ENCODE results near the gene MVP. TPM values are rescaled to one million over a fixed set of nuclear protein-coding genes. Genes with fewer than 3 reads are reported as not detected.

Gene MVP
- polyA plus RNA-seq, 1 donor: 128 TPM

GRCh38 chr16:29804455-29805231 lies 15.6 kb upstream of the MVP start:
- H3K36me3 ChIP-seq (ENCODE audit: control insufficient read depth, insufficient read depth, low read length): peaks cover 49% of the 10 kb centered on the region
- no peak for DNase-seq

GRCh38 chr16:29805232-29806098 lies 14.8 kb upstream of the MVP start:
- no peaks in the 10 kb centered on the region for H3K27me3 ChIP-seq (ENCODE audit: control insufficient read depth, insufficient read depth, low read length)
- peak overlapping the region; percentile 68 for H3K4me3 ChIP-seq (ENCODE audit: low read length)
- peaks cover 35% of the 10 kb centered on the region for H3K4me1 ChIP-seq (ENCODE audit: control insufficient read depth, insufficient read depth, low read length)
- H3K36me3 ChIP-seq (ENCODE audit: control insufficient read depth, insufficient read depth, low read length): peaks cover 51% of the 10 kb centered on the region
- peak; percentile 97 to 98 for DNase-seq
- no peaks in the 10 kb centered on the region for H3K9me3 ChIP-seq (ENCODE audit: control insufficient read depth, low read depth, low read length)
- H3K27ac ChIP-seq (ENCODE audit: low read length): peak overlapping the region; percentile 83
- no CpG with 5 or more reads among the region's 103 CpGs for WGBS (ENCODE audit: insufficient coverage, low lambda C conversion rate)

More at GRCh38 chr16:29804455-29805231, 15.6 kb upstream of the MVP start:
- Histone ChIP-seq H3K27me3 (ENCODE audit: control insufficient read depth, insufficient read depth, low read length) (no peaks in the 10 kb centered on the region), H3K27ac (ENCODE audit: low read length) (peak overlapping the region; percentile 83), H3K9me3 (ENCODE audit: control insufficient read depth, low read depth, low read length) (no peaks in the 10 kb centered on the region), H3K4me3 (ENCODE audit: low read length) (peak overlapping the region; percentile 68), H3K4me1 (ENCODE audit: control insufficient read depth, insufficient read depth, low read length) (peaks cover 27% of the 10 kb centered on the region)
- WGBS (ENCODE audit: insufficient coverage, low lambda C conversion rate): 69% methylated on average over 2 of the region's 26 CpGs

GRCh38 chr16:29806099-29806579 lies 14.1 kb upstream of the MVP start, which contains the start of gene MAZ:
Gene MAZ, plus strand, starts transcription at chr16:29806529. Its CDS starts 173 bp downstream, at chr16:29806702.
- DNase-seq: peak in 1 of 2 donors; percentile 86
- H3K4me3 ChIP-seq (ENCODE audit: low read length): peak within 1 kb of the TSS; percentile 72
- peak within 1 kb of the TSS; percentile 86 for H3K27ac ChIP-seq (ENCODE audit: low read length)
- WGBS (ENCODE audit: insufficient coverage, low lambda C conversion rate): no CpG with 5 or more reads among the region's 67 CpGs
- no peaks in the 10 kb centered on the region for H3K27me3 ChIP-seq (ENCODE audit: control insufficient read depth, insufficient read depth, low read length)
- no peaks in the 10 kb centered on the region for H3K9me3 ChIP-seq (ENCODE audit: control insufficient read depth, low read depth, low read length)
- H3K4me1 ChIP-seq (ENCODE audit: control insufficient read depth, insufficient read depth, low read length): peaks cover 40% of the 10 kb centered on the region
- peaks cover 46% of the 10 kb centered on the region for H3K36me3 ChIP-seq (ENCODE audit: control insufficient read depth, insufficient read depth, low read length)

GRCh38 chr16:29806641-29807425 lies 13.4 kb upstream of the MVP start:
- Histone ChIP-seq H3K27ac (ENCODE audit: low read length) (peak overlapping the region; percentile 86), H3K36me3 (ENCODE audit: control insufficient read depth, insufficient read depth, low read length) (peaks cover 40% of the 10 kb centered on the region), H3K27me3 (ENCODE audit: control insufficient read depth, insufficient read depth, low read length) (no peaks in the 10 kb centered on the region), H3K9me3 (ENCODE audit: control insufficient read depth, low read depth, low read length) (no peaks in the 10 kb centered on the region), H3K4me3 (ENCODE audit: low read length) (peak overlapping the region; percentile 72), H3K4me1 (ENCODE audit: control insufficient read depth, insufficient read depth, low read length) (peaks cover 46% of the 10 kb centered on the region)
- DNase-seq: peak in 1 of 2 donors; percentile 78
- WGBS (ENCODE audit: insufficient coverage, low lambda C conversion rate): no CpG with 5 or more reads among the region's 99 CpGs

GRCh38 chr16:29807426-29808218 lies 12.6 kb upstream of the MVP start:
- no CpG with 5 or more reads among the region's 69 CpGs for WGBS (ENCODE audit: insufficient coverage, low lambda C conversion rate)
- Histone ChIP-seq H3K4me3 (ENCODE audit: low read length) (peak overlapping the region; percentile 49), H3K27me3 (ENCODE audit: control insufficient read depth, insufficient read depth, low read length) (peaks cover 6% of the 10 kb centered on the region), H3K9me3 (ENCODE audit: control insufficient read depth, low read depth, low read length) (no peaks in the 10 kb centered on the region), H3K36me3 (ENCODE audit: control insufficient read depth, insufficient read depth, low read length) (peaks cover 35% of the 10 kb centered on the region), H3K4me1 (ENCODE audit: control insufficient read depth, insufficient read depth, low read length) (peaks cover 52% of the 10 kb centered on the region), H3K27ac (ENCODE audit: low read length) (peak overlapping the region; percentile 86)
- peak; percentile 88 to 93 for DNase-seq

- no peak for DNase-seq
- H3K4me1 ChIP-seq (ENCODE audit: control insufficient read depth, insufficient read depth, low read length): peaks cover 56% of the 10 kb centered on the region
- peaks cover 13% of the 10 kb centered on the region for H3K27me3 ChIP-seq (ENCODE audit: control insufficient read depth, insufficient read depth, low read length)
- peaks cover 28% of the 10 kb centered on the region for H3K36me3 ChIP-seq (ENCODE audit: control insufficient read depth, insufficient read depth, low read length)
- H3K4me3 ChIP-seq (ENCODE audit: low read length): peak overlapping the region; percentile 49
- no peaks in the 10 kb centered on the region for H3K9me3 ChIP-seq (ENCODE audit: control insufficient read depth, low read depth, low read length)
- peak overlapping the region; percentile 86 for H3K27ac ChIP-seq (ENCODE audit: low read length)
- no CpG with 5 or more reads among the region's 25 CpGs for WGBS (ENCODE audit: insufficient coverage, low lambda C conversion rate)
These were observed 11.9 kb upstream of the MVP start for GRCh38 chr16:29808219-29808900.

GRCh38 chr16:29809031-29809747 lies 11.1 kb upstream of the MVP start:
- no peak for DNase-seq
- Histone ChIP-seq H3K27ac (ENCODE audit: low read length) (no peak overlapping the region), H3K36me3 (ENCODE audit: control insufficient read depth, insufficient read depth, low read length) (peaks cover 22% of the 10 kb centered on the region), H3K4me3 (ENCODE audit: low read length) (no peak overlapping the region), H3K4me1 (ENCODE audit: control insufficient read depth, insufficient read depth, low read length) (peaks cover 54% of the 10 kb centered on the region), H3K9me3 (ENCODE audit: control insufficient read depth, low read depth, low read length) (no peaks in the 10 kb centered on the region), H3K27me3 (ENCODE audit: control insufficient read depth, insufficient read depth, low read length) (peaks cover 14% of the 10 kb centered on the region)
- no CpG with 5 or more reads among the region's 31 CpGs for WGBS (ENCODE audit: insufficient coverage, low lambda C conversion rate)

- no CpG with 5 or more reads among the region's 23 CpGs for WGBS (ENCODE audit: insufficient coverage, low lambda C conversion rate)
- peak overlapping the region; percentile 92 for H3K27ac ChIP-seq (ENCODE audit: low read length)
- H3K4me1 ChIP-seq (ENCODE audit: control insufficient read depth, insufficient read depth, low read length): peaks cover 48% of the 10 kb centered on the region
- peaks cover 14% of the 10 kb centered on the region for H3K27me3 ChIP-seq (ENCODE audit: control insufficient read depth, insufficient read depth, low read length)
- no peak overlapping the region for H3K4me3 ChIP-seq (ENCODE audit: low read length)
- H3K9me3 ChIP-seq (ENCODE audit: control insufficient read depth, low read depth, low read length): no peaks in the 10 kb centered on the region
- peak in 1 of 2 donors; percentile 14 for DNase-seq
- H3K36me3 ChIP-seq (ENCODE audit: control insufficient read depth, insufficient read depth, low read length): peaks cover 22% of the 10 kb centered on the region
These were observed 10.2 kb upstream of the MVP start for GRCh38 chr16:29809850-29810698.
